GM18873 (cell line): ENCODE results near the gene IRF9.

Experiments
- ATAC-seq: cut with Tn5 transposase; IDR thresholded peaks from one replicate; pipeline ENCODE4 v1.9.1; 2021; ENCODE audit warnings: mild to moderate bottlenecking, moderate library complexity, moderate number of reproducible peaks; ENCODE audit not compliant: unreplicated experiment, low FRiP score

The IRF9 gene

DNA sequence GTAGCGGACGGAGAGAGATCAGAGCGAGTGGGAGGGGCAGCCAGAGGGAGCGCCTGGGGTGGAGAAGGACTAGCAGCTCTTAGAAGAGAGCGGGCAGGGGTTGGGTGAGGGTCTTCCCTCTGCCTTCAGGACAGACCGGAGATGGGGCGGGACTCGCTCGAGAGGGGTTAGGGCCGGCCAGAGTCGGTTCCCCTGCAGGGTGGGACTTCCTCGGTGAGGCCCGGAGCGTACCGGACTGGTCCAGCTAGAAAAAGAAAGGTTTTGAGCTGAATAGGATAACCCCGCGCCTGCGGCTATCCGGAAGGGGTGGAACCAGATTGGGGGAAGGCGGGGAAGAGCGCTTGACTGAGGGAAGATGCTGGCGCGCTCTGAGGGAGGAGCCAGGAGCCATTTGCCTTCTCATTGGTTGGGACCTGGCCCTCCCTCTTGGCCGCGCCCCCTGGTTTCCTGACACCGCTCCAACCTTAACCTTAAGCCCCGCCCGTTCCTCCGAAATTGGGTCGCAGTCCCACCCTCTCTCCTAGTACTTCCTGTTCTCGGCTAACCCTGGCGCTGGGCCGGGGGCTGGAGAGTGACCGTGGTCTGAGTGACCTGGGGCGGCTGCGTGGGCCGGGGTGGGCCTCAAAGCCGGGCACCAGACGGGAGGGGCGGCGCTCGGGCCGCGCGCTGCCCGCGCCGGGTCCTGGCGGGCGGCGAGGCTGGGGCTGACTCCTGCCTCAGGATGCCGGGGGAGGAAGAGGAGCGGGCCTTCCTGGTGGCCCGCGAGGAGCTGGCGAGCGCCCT lies 13.9 kb upstream of the IRF9 start, which contains the start of gene RNF31:
Gene RNF31, plus strand, starts transcription at position 521 of the 783 bp plus-strand sequence. Its CDS starts 201 bp downstream, at position 722.
- peak; percentile 83 for ATAC-seq

DNA sequence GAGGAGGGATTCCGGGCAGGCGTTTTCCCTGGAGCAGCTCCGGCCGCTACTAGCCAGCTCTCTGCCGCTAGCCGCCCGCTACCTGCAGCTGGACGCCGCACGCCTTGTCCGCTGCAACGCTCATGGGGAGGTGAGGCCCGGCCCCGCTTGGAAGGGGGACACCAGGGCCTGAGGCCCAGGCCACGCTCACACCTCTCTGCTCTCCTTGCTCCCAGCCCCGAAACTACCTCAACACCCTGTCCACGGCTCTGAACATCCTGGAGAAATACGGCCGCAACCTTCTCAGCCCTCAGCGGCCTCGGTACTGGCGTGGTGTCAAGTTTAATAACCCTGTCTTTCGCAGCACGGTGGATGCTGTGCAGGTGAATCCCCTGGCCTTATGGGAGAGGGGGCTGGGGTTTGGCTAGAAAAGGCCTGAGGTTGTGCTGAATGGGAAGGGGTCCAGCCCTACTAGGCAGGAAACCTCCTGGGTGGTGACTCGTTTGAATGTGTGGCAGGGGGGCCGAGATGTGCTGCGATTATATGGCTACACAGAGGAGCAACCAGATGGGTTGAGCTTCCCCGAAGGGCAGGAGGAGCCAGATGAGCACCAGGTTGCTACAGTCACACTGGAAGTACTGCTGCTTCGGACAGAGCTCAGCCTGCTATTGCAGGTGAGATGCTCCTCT lies 13.2 kb upstream of the IRF9 start:
- ATAC-seq: no peak

DNA sequence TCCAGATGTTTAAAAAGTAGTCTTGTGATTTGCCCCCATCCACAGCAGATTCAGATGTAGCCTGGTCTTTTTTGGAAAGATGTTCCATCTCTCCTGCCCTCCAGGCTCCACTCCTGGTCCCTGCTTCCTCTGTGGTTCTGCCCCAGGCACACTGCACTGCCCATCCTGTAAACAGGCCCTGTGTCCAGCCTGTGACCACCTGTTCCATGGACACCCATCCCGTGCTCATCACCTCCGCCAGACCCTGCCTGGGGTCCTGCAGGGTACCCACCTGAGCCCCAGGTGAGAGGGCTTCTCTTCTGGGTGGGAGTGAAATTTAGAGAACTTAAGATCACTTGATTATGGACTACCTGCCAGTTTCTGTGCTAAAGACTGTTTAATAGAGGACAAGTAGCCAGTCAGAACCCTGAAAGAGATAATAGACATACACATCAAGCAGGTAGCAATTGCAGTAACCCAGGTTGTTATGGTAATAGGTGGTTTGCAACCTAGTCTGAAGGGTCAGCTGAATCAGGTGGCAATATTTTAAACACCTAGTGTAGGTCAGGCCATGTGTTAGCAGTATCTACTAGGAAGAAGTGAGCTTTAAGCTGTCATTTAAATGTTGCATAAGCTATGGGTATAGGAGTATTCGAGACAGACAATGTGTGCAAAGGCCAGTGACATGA lies 11.6 kb upstream of the IRF9 start:
- no peak for ATAC-seq

GRCh38 chr14:24150061-24150460 lies 11.0 kb upstream of the IRF9 start:
- ATAC-seq: no peak

DNA sequence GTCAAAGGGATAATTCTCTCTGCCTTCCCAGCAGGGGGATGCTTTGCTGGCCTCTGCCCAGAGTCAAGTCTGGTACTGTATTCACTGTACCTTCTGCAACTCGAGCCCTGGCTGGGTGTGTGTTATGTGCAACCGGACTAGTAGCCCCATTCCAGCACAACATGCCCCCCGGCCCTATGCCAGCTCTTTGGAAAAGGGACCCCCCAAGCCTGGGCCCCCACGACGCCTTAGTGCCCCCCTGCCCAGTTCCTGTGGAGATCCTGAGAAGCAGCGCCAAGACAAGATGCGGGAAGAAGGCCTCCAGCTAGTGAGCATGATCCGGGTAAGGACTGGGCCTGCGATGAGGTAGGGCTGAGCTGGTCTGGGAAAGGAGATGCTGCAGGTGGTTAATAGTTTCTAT lies 10.5 kb upstream of the IRF9 start:
- ATAC-seq: no peak

- no peak for ATAC-seq
Measured at GRCh38 chr14:24150993-24151392, 10.1 kb upstream of the IRF9 start.

- ATAC-seq: no peak
Measured at GRCh38 chr14:24151404-24152080, 9.5 kb upstream of the IRF9 start.

GRCh38 chr14:24155100-24155499 lies 6.0 kb upstream of the IRF9 start:
- ATAC-seq: no peak

- ATAC-seq: no peak
Measured at GRCh38 chr14:24156840-24157239, 4.2 kb upstream of the IRF9 start.

- ATAC-seq: no peak
Measured at GRCh38 chr14:24157331-24157730, 3.7 kb upstream of the IRF9 start.

DNA sequence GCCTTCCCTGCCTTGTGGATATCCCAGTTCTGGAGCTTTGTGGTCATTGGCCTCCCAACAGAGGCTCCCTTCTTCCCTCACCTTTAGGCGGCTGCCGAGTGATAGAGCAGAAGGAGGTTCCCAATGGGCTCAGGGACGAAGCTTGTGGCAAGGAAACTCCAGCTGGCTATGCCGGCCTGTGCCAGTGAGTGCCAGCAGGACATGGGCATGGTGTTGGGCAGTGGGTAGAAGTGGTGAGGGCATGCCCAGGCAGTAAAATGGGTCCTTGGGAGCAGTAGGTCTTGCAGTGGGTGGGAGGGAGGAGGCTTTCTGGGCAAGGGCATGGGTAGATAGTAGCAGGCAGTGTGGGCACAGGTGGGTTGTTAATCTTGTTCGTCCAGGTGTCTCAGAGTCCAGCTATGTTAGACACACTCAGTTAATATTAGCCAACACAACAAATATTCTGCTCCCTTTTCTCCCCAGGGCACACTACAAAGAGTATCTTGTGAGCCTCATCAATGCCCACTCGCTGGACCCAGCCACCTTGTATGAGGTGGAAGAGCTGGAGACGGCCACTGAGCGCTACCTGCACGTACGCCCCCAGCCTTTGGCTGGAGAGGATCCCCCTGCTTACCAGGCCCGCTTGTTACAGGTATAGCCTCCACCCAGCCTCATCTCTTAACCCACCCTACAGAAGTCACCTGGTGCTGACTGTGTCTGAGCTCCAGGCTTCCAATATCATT lies 1.1 kb upstream of the IRF9 start:
- no peak for ATAC-seq

GRCh38 chr14:24160499-24160849 lies 591 bp upstream of the IRF9 start:
- peak; percentile 3 for ATAC-seq

DNA sequence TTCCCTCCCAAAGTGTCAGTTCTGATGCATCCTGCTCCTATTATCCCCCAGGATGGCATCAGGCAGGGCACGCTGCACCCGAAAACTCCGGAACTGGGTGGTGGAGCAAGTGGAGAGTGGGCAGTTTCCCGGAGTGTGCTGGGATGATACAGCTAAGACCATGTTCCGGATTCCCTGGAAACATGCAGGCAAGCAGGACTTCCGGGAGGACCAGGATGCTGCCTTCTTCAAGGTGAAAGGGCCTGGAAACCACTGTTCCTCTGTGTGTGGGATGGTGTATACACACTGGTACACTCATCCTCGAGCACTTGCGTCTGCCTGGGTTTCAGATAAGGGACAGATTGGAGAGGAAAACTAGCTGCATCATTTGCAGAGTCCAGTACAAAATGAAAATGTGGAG lies 1.0 kb downstream of the IRF9 start:
- ATAC-seq: no peak

- ATAC-seq: no peak
Measured at GRCh38 chr14:24164518-24164991, 3.5 kb downstream of the IRF9 start.

GRCh38 chr14:24165785-24166184 lies 4.7 kb downstream of the IRF9 start:
- no peak for ATAC-seq

DNA sequence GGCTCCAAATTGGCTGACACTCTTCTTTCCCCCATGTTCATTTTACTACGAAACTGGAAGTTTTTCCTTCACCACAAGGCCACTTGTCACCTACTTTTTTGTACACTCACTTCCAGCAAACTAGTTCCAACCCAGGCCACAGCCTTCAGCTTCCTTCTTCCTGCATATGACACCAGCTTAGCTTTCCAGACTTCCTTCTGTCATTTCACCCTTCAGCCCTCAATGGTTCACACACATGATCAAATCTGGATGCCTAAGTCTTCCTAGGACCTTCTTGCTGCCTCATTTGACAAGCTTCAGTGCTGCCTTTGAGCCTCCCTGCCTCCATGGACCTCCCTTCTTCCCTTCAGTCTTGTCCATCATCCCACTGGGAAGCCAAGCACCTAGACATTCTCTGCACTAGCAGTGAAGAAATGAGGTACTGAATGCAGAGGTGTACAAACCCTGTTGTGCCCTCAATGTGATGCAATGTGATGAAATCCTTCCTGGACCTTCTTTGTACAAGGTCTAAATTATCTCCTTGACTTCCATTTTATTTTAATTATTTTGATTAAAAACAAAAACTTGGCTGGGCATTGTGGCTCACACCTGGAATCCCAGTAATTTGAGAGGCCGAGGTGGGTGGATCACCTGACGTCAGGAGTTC lies 6.5 kb downstream of the IRF9 start:
- ATAC-seq: no peak

GRCh38 chr14:24171422-24172260 lies 10.6 kb downstream of the IRF9 start, which contains the start of gene REC8:
REC8 (plus strand) TSS chr14:24172080; CDS start chr14:24172553, 473 bp downstream.
- peak; percentile 76 for ATAC-seq

GRCh38 chr14:24172261-24172860 lies 11.3 kb downstream of the IRF9 start:
- no peak for ATAC-seq
